GF-D8 (cell line): ENCODE measurements around the gene CDC37.
"Not testable (repeated sequence)": the region's sequence is repeated elsewhere in the genome, so short reads cannot be mapped to it uniquely, and the experiment has no call there.

Experiments used
- DNase-seq: peaks from one replicate; lab custom pipeline; 2025; lab: John Stamatoyannopoulos, UW

Gene CDC37

GRCh38 chr19:10393137-10393536 is 10.2 kb downstream of the CDC37 start:
- DNase-seq: no peak

- no peak for DNase-seq
These were observed 11.2 kb downstream of the CDC37 start for GRCh38 chr19:10392120-10392519.

DNA sequence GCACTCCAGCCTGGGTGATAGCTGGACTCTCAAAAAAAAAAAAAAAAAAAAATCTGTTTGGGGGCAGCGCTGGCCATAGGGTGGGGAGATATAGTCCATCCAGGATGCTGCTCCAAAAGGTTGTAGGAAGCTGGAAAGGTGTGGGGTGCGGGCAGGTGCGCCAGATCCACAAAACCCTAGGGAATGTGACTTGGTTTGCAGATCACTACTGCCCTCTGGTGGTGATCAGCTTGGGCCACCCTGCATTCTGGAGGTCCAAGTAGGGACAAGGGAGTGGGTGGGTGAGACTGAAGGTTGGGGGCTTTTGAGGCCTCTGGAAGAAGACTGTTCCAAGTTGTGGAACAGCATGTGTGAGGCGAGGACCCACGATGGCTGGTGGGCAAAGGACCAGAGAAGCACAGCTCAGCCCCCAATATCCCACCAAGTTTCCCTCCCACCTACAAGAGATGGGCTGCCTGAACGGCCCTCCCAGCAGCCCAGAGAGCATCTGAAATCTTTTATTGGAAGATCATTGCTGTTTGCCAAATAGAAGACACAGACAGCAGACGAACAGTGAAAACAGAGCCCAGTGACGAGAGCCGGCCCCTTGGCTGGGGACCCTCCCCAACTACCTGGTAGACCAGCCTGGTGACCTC is 12.6 kb downstream of the CDC37 start:
- DNase-seq: no peak

DNA sequence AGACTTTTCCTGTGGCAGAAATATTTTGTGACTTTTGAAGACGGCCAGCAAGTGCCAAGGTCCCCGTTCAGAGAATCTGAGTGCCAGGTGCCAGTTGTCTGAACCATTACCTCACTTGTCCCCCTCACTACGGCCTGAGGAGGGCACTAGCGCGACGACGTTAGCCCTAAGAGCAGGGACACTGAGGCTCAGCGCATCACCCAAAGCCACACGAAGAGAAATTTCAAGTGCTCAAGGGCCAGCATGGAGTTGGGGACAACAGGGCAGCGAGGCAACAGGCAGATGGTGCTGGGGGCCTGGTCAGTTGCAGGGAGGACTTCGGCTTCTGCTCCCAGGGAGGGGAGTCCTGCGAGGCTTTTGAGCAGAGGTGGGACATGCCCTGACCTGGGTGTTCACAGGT is 13.5 kb downstream of the CDC37 start:
- DNase-seq: no peak

- peak; percentile 43 for DNase-seq
These were observed 14.4 kb downstream of the CDC37 start for GRCh38 chr19:10388957-10389356.

GRCh38 chr19:10384580-10384979 is 18.8 kb downstream of the CDC37 start:
- DNase-seq: no peak

GRCh38 chr19:10383223-10383499 is 20.2 kb downstream of the CDC37 start:
- DNase-seq: not testable (repeated sequence)

- peak; percentile 97 for DNase-seq
These were observed 22.8 kb downstream of the CDC37 start, which contains the start of gene TYK2 for GRCh38 chr19:10380313-10381102. Gene TYK2 (minus strand): TSS chr19:10380572. CDS start chr19:10378406, 2,166 bp downstream.

- DNase-seq: no peak
These were observed 23.4 kb downstream of the CDC37 start for GRCh38 chr19:10379880-10380312.

DNA sequence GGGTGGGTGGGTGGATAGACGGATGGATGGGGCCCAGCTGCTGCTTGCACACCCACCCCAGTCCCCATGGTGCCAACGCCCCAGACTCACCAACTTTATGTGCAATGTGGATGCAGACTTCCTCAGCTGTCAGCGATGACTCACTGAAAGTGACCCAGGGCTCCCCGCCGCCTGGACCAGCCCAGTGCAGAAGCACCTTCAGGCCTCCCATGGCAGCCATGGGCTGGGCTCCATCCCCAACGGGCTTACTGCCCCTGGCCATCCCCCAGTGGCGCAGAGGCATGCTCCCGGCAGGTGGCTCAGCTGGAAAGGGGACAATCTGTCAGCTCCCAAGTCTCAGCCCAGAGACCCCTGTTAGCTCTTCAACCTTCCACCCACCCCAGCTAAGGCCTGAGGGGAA is 25.2 kb downstream of the CDC37 start:
- no peak for DNase-seq

DNA sequence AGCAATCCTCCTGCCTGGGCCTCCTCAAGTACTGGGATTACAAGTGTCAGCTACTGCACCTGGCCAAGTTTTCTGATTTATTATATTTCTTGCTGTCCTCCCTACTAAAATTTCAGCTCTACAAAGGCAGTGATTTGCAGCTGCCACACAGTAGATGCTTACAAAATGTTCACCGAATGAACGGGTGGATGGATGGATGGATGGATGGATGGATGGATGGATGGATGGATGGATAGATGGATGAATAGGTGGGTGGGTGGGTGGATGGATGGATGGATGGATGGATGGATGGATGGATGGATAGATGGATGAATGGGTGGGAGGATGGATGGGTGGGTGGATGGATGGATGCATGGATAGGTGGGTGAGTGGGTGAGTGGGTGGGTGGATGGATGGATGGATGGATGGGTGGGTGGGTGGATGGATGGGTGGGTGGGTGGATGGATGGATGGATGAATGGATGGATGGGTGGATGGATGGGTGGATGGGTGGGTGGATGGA is 26.2 kb downstream of the CDC37 start:
- DNase-seq: not testable (repeated sequence)

DNA sequence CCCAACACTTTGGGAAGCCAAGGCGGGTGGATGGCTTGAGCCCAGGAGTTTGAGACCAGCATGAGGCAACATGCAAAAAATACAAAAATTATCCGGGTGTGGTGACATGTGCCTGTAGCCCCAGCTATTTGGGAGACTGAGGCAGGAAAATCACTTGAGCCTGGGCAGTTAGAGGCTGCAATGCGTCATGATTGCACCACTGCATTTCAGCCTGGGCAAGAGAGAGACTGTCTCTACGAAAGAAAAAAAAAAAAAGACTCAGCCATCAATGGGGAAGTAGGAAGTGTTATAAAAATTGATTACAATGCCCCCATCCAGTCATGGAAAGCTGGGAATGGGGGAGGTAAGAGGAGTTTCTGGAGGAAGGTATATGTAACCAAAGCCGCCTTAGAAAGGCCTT is 28.4 kb downstream of the CDC37 start:
- DNase-seq: no peak

- DNase-seq: peak; percentile 96
These were observed 30.7 kb downstream of the CDC37 start for GRCh38 chr19:10372690-10373089.

GRCh38 chr19:10368101-10368803 is 35.1 kb downstream of the CDC37 start:
- DNase-seq: no peak

GRCh38 chr19:10366950-10367512 is 36.3 kb downstream of the CDC37 start:
- not testable (repeated sequence) for DNase-seq

GRCh38 chr19:10365518-10365917 is 37.8 kb downstream of the CDC37 start:
- DNase-seq: no peak

GRCh38 chr19:10364644-10365043 is 38.7 kb downstream of the CDC37 start:
- DNase-seq: no peak

- DNase-seq: no peak
These were observed 39.5 kb downstream of the CDC37 start for GRCh38 chr19:10363789-10364281.

DNA sequence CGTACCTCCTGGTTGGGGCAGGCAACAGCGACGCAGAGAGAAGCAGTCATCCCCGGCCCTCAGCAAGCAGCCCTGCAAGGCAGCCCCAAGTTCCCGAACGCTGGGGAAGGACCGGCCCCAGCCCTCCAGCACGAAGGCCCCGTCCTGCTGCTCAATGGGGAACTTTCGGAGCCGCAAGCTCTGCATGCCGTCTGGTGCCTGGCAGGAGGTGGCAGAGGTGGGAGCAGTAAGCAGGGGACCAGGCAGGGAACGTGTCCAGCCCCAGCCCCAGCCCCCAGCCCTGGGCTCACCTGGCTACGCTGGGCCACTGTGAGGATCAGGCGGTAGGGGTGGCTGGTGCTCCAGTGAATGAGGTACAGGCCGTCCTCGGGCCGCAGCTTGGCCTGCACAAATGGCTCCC is 41.1 kb downstream of the CDC37 start:
- no peak for DNase-seq

- no peak for DNase-seq
These were observed 41.8 kb downstream of the CDC37 start for GRCh38 chr19:10361569-10362011.

- no peak for DNase-seq
These were observed 46.9 kb downstream of the CDC37 start for GRCh38 chr19:10356431-10356830.

- DNase-seq: no peak
These were observed 49.5 kb downstream of the CDC37 start for GRCh38 chr19:10353793-10354391.
